Stimulated activated CD8-positive, alpha-beta memory T cell treated with anti-CD3 and anti-CD28 coated beads, Interleukin-12 subunit alpha, Interleukin-12 subunit beta, amount 100 ng/mL, for 4 hours (primary cell): ENCODE measurements around the gene CKB.

ENCODE experiments used
- DNase-seq: peaks from one replicate; pipeline ENCODE4 v3.0.0-alpha.2; 2020; ENCODE audit warnings: low read depth

The CKB gene

DNA sequence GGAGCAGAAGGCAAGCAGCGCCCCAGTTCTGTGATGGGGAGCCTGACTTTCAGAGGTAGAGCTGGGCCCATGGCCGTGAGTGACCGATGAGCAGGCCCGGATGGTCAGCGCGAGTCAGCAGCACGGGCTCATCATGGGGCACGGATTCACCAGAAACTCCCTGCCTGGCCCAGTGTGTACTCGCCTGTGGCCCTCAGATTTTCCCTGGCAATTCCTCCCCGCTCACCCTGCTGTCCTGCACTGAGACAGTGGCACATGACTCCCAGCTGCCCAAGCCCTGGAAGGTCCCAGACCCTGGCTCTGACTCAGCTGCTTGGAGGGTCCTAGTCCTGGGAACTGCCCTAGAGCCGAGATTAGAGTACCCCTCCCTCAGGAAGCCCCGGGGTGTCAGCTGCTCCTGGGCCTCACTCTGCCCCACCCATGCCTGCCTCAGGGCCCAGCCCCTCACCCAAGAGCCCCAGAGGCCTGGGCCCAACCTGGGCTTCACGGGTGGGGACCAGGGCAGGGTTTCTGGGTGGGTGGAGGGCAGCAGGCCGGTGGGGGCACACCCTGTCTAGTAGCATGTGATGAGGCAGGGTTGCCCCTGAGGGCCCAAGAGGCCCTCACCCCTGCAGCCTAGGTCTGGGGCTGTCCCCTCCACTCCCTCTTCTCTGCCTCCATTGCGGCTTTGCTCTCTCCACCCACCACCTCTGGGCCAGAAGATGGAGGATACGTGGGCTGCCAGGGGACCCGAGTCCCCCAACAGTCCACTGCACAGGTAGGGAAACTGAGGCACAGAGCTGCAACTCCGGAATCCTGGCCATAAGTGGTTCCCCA, 14.8 kb upstream of the CKB start:
- DNase-seq: no peak

DNA sequence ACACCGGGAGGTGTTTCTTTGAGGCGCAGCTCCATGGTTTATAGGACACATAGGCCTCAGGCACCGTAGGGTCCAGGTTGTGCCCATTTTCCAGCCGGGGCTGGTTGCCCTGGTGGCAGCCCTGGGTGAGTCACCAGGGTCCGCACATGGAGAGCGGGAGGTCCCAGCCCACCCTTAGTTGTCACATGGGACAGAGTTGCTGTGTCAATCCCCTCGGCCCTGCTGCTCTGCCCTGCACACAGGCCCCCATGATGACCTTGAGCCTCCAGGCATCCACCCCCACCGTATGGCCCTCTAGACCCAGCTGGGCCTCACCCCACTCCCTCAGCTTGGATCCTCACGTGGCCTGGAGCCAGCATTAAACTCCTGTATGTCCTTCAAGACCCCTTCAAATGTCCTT, 14.1 kb upstream of the CKB start:
- DNase-seq: no peak

DNA sequence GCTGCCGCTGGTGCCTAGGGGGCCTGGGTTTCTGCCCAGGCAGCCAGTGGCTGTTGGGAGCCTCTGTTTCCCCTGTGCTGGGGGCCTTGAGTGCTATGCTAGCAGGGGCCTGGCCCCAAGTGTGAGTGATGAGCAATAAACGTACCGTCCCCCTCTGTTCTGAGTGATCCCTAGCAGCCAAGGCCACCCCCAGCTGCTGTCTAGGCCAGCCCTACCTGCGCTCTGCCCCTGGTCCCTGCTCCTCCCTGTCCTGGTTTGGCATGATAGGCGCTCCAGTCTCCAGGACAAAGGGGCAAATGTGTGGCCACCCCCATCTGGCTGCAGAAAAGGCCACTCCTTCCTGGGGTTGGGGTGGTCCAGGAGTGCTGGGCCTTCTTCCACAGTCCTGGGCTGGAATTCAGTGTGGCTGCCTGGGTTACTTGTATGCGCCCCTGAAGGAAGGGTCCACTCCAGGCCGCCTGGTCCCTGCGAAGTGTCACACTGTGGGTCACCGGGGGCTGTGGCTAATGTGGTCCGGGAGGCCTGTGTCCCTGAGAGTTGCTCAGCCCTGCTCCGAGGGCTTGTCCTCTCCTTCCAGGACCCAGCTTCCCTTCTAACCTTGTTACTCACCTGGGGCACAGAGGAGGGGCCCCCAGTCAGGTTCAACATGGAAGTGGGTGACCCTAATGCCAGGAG, 13.4 kb upstream of the CKB start:
- DNase-seq: no peak

DNA sequence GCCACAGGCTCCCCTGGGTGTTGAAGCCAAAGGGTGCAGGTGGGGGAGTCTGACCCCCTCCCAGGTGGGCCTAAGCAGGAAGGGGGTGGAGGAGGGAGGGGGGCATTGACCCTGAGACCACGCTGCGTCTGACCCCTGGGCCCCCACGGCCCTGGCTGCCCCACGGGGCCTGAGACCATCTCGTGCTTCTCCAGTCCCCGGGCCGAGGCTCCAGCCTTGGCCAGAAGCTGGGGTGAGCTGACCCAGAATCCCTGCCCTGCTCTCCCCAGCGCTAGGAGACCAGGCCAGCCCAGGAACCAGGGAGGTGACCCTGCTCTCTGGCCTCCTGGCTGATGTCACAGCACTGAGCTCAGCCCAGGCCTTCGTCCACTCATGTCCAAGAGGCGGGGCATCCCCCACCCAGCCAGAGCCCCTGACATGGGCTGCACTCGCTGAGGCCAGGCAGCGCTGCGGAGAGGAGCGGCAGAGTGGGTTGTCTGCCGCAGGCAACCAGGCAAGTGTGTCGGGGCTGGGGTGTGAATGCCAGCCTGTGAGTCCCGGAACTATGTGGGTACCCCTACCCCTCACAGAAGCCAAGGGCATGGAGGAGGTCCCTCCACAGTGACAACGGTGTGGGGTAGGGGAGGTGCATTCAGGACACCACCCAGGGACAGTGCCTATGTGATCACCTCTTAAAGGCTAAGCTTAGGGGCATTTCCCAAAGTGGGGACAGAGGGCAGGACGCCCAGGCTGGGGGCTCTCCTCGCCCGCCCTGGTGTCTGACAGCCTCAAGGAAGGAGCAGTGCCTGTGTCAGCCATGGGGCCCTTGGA, 12.7 kb upstream of the CKB start:
- no peak for DNase-seq

DNA sequence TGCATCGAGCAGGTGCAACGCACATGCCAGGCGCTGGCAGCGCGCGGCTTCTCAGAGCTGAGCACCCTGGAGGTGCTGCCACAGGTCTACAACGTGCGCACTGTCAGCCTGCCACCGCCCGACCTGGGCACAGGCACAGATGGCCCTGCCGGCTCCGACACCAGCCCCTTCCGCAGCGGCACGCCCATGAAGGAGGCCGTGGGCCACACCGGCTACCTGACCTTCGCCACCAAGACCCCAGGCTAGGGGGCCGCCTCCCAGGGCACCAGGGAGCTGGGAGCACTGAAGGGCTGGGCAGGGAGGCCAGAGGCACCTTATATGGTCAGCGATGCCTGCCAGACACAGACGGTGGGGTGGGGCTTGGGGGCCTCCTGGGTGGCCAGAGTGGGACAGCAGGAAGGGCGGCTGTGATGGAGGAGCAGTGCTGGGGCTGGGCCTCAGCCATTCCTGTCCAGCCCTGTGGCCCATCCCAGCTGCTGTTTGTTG, 12.0 kb upstream of the CKB start:
- no peak for DNase-seq

DNA sequence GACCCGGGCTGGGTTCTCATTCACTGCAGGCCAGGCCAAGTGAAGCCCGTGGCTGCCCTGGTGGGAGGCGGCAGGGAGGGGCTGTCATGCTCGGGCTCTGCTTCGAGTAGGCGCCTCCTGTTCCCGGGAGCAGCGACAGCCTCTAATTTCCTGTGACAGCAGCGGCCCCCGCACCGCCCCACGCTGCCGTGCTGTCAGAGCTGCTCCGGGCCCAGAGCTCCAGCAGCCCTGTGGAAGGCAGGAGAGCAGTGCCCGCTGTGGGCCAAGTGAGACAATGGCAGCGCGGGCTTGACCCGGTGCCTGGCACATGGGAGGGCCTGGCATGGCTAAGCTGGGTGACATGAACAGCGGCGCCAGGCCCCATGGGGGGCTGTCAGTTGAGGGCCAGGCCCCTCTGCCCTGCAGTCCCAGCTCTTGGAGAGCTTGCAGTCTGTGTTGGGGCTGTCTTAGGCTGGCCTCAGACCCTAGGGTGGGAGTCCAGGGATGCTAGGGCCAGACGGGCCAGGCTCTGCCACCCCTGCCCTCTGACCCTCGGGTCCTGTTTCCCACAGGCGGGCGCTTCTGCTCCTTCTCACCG, 11.5 kb upstream of the CKB start:
- DNase-seq: no peak

DNA sequence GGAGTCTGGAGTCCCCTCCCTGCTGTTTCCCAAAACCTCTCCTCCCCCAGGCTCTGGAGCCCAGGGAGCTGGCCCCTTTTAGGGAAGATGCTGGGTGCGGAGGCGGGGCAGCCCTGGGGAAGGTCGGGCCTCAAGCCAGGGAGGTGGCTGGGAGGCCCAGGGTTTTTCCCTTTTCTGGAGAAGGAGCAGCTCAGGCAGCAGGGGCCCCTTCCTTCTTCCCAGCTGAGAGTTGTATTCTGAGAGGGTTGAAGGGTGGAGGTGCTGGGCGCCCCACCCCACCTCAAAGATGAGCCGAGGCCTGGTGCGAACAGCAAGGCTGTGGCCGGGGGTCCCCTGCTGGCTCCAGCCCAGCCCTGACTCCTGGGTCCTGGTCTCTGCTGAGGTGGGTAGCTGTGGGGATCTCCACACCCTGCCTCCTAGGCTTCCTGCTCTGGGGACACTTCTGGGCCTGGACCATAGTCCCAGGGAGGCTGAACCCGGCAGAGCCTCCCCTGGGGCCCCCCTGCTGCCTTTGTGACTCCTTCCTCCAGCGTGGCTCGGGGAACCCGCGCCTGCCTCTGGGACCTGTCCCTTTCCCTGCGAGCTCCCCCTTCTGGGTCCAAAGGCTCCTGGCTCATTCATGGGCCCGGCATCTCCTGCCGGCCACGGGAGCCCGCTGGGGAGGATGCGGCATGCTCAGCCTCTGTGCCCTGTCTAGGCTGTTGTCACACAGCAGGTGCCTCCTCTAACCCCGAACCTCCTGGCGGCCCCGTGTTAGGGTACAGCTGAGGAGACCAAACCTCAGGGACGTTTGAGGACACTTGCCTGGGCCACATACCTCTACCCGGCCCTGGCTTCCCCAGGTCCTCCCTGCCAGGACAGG, 10.7 kb upstream of the CKB start:
- no peak for DNase-seq

DNA sequence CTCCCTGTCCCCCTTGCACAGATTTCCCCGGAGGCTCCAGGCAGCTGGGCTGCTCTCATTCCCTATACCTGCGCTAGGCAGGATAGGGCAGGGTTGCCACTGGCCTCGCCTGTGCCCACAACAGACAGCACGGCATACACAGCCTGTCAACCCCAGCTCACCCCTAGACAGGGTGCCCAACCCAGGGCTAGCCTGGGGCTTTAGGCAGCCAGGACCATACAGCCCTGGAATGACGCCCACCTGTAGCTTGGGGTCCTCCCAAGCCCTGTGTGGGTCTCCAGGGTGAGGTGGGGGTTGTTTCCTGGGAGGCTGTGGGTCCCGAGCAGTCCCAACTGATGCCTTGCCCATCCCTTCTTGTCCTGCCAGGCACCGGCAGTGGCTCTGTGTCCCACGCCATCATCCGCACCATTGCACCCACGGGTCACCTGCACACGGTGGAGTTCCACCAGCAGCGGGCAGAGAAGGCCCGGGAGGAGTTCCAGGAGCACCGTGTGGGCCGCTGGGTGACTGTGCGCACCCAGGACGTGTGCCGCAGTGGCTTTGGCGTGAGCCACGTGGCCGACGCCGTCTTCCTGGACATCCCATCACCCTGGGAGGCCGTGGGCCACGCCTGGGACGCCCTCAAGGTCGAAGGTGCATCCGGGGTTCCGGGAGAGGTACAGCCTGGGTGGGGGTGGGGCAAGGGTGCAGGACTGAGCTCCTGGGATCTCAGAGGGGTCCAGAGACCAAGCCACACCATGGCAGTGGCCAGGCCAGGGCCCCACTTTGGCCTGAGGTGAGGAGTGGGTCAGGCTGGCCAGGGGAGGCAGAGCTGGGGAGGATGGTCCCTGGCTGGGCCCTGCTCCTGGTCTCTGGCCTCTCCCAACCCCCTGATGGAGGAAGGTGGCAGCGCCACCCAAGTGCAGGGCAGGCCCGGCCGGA, 9.8 kb upstream of the CKB start:
- DNase-seq: no peak

DNA sequence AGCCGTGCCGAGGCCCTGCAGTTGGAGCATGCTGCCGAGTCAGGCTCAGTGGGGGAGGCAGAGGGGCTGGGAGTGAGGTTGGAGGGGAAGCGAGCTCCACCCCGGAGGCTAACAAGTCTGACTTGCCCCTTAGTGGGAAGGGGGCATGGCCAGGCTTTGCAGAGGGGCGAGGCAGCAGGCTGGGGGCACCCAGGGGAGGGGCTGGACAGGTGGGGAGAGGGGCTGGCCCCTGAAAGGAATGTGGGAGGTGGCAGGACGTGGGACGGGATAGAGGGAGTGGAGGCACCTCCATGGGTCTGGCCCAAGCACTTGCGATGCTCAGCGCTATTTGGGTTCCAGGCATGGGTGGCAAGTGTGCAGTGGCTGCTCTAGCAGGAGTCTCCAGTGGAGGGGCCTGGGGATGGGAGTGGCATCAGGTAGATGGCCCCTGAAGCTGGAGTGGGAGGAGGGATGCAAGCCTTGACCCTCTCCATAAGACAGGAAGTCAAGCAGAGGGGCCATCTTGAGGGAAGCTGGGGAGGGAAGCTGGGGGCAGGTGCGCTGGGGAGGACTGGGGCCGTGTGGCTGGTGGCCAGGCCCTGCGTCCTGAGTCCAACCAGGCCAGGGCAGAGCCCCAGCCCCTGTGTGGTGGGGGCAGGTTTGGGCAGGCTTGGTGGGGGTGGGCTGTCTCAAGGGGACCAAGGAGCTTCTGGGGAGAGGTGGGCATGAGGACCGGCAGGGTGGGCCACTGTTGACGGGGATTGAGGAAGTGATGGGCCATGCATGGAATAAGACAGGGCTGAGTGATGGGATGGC, 9.0 kb upstream of the CKB start:
- DNase-seq: no peak

DNA sequence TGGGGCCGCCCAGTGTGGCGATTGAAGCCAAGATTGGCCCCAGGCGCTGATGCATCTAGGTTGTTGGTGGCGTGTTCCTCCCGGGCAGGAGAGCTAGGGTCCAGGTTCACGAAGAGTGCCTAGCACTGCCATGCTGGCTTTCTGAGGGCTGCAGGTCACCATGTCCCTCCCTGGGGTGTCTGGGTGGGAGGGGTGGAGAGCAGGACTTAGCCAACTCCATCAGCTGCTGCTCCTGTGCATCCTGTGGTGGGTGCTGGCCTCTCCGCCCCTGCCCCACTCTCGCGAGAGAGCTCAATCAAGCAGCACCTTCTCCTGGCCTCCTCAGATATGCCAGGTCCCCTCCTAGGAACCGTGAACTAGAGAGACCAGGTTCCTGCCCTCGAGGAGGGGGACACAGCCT, 8.2 kb upstream of the CKB start:
- no peak for DNase-seq

DNA sequence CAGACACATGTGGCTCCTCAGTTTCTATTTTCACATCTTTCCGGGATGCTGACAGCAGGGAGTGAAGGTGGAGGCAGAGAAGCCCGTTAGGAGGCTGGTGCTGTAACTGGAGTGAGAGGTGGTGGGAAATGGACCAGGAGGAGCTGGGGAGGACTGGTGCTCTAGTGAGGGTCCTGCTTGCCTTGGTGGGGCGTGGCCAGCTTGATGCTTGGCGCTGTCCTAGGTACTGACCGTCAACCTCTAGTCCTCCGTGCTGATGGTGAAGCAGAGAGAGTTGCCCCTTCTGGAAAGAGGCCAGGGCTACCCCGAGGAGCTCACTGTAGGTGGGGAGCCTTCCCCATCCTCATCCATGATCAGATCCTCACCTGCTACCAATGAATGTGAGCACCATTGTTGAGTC, 7.8 kb upstream of the CKB start:
- DNase-seq: no peak

DNA sequence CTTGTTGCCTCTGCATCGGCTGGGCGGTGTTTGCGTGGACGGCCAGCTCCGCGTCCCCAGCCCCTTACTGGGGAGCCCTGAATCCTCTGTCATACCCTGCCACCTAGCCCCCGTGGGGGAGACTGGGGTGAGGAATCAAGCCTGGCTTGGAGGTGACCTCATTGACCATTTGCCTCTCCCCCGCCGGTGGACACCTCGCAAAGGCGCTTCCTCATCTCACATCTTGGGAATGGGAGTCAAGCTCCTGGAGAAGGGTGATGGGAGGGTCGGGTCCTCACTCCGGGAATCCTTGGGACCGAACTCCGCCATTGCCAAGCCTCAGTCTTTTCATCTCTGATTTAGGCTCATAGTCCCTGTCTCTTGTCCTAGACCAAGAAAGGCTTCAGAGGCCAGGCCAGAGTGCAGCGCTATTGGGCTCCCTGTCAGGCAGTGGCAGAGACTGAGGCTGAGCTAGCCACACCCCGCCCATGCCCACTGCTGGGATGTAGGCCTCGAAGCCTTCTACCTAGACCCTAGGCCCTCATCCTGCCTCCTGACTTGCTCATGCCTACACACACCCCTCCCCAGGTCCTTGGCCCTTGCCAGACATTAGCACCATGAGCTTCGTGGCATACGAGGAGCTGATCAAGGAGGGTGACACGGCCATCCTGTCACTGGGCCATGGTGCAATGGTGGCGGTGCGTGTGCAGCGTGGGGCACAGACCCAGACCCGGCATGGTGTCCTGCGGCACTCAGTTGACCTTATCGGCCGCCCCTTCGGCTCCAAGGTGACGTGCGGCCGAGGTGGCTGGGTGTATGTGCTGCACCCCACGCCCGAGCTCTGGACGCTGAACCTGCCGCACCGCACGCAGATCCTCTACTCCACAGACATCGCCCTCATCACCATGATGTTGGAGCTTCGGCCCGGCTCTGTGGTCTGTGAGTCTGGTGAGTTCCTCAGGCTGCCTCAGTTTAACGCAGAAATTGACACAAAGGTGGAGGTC, 7.0 kb upstream of the CKB start:
- no peak for DNase-seq

DNA sequence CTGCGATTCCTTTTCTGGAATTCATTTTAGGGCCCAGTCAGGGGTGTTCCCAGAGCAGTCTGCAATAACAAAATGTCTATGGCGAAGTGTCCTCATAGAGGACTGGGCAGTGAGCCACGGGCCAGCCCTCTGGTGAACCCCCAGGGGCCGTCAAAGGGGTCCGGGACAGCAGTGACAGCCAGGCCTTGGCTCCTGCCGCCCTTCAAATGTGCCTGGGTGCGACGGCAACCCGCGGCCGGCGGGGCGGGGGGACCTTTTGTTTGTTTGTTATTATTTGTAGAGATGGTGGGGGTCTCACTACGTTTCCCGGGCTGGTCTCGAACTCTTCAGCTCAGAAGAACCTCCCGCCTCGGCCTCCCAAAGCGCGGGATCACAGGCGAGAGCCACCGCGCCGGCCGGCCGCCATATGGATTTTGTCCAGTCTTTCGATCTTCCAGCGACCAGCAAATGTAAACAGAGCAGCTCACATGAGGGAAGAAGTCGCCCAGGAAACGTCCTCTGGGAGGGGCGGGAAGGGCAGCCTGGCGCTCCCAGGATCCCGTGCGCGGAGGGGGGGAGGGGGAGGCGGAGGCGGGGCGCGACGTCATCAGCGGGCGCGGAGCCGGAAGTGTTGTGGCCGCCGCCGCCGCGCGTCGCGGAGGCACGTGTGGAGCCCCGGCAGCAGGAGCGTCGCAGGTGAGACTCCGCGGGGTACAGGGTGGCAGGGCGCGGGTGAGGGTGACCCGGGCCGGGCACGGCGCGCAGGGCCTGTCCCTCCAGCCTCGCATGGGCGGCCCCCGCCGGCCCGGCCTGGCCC, 6.2 kb upstream of the CKB start, which contains the start of gene TRMT61A:
TSS of gene TRMT61A (plus strand) at position 610 of the 796 bp plus-strand sequence. CDS start 783 bp downstream, outside the sequence.
- DNase-seq: peak; percentile 70

DNA sequence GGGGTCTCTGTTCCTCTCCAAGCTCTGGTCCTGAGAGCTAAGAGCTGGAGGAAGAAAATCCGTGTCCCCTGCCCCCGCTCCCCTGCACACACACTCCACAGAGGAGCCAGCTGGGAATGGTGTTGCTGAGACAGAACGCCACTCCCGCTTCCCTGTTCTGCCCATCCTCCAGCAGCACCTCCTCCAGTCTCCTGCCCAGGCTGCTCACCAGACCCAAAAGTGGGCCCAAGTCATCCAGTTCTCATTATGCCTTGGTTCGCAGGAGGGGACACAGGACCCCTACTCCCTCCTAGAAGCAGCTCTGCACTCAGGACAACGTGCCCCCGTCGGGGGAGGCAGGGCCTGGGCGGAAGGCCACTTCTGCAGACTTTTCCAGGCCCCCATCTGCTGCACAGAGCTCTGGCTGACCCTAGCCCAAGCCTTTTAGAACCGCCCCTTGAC, 5.5 kb upstream of the CKB start:
- DNase-seq: no peak

DNA sequence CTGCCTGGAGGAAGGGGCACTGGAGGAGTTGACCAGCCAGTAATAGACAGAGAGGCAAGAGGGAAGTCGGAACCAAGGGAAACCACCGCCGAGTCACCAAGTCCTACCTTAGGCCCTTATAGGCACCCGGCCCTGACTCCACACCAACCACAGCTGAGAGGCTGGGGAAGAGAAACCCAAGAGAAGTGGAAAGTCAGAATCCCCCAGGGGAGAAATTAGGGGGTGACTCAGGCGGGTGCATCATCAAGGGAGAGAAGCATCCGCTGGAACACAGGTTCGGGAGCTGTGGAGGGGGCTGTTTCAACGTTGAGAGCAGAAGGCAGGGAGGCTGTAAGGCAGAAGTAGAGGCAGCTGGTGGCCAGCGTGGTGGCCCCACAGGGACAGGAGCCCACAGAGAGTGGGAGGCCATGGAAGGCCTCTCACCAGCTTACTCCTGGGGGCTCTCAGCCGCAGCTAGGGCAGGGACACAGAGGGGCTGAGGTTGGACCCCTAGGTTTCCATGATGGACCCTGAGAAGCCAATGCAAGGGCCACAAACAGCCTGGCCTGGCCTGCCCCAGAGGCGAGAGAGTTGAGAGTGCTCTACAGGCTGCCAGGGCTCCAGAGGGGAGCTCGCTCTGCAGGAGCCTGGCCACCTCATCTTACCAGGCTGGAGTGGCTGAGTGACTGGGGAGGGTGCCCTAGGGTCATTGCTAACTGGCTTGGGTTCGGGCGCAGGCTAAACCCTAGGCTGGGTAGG, 4.9 kb upstream of the CKB start:
- no peak for DNase-seq

DNA sequence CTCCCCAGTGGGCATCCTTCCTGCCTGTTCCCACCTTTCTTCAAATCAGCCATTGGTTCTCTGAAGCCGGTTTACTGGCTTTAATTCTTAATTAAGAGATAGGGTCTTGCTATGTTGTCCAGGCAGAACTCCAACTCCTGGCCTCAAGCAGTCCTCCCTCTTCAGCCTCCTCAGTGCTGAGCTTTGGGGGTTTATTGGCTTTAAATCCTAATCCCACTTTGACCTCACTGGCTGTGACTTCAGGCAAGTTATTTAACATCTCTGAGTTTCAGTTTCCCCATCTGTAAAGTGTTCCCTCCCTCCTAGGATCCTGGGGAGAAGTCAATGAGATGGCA, 4.3 kb upstream of the CKB start:
- no peak for DNase-seq
